ENCODE data around the gene NPBWR2.

Gene NPBWR2

GRCh38 chr20:64152906-64153305 is 45.5 kb upstream of the NPBWR2 start:
- TF ChIP-seq EZH2 (IDR thresholded peaks at IDR 0.05; ENCODE audit: borderline replicate concordance, low read length) (no peak), CTCF (IDR thresholded peaks at IDR 0.05; ENCODE audit: low read length) (no peak)
- no peaks in the 10 kb centered on the region for H3K36me3 ChIP-seq (ENCODE audit: insufficient read depth, low read length)

GRCh38 chr20:64151633-64152530 is 44.5 kb upstream of the NPBWR2 start:
- Histone ChIP-seq H3K9me3 (ENCODE audit: low read length) (no peaks in the 10 kb centered on the region), H3K4me1 (ENCODE audit: insufficient read depth, low read length, severe bottlenecking) (no peaks in the 10 kb centered on the region), H3K27me3 (ENCODE audit: insufficient read depth, low read length) (peaks cover 4% of the 10 kb centered on the region; the same call in 1 of the 2 replicates), H2AFZ (ENCODE audit: low read length) (no peak overlapping the region), H3K9ac (ENCODE audit: low read length) (no peak overlapping the region), H3K4me3 (ENCODE audit: low read depth, low read length, poor library complexity, severe bottlenecking) (no peak overlapping the region), H3K9me2 (ENCODE audit: low read depth, low read length) (no peaks in the 10 kb centered on the region), H3K27ac (ENCODE audit: low read depth, low read length, poor library complexity, severe bottlenecking) (no peak overlapping the region), H3K36me3 (ENCODE audit: insufficient read depth, low read length) (no peaks in the 10 kb centered on the region), H3F3A (ENCODE audit: insufficient read depth, low read length) (no peaks in the 10 kb centered on the region), H4K20me1 (ENCODE audit: insufficient read depth, low read length) (no peaks in the 10 kb centered on the region), H3K79me2 (ENCODE audit: insufficient read depth, low read length) (no peaks in the 10 kb centered on the region), H3K4me2 (ENCODE audit: low read length) (no peak overlapping the region)
- TF ChIP-seq CTCF (IDR thresholded peaks at IDR 0.05; ENCODE audit: low read length) (no peak), EZH2 (IDR thresholded peaks at IDR 0.05; ENCODE audit: borderline replicate concordance, low read length) (no peak)

More at GRCh38 chr20:64152906-64153305, 45.5 kb upstream of the NPBWR2 start:
- no peak overlapping the region for H3K4me3 ChIP-seq (ENCODE audit: low read depth, low read length, poor library complexity, severe bottlenecking)
- no peak overlapping the region for H3K9ac ChIP-seq (ENCODE audit: low read length)
- H3K9me2 ChIP-seq (ENCODE audit: low read depth, low read length), result no peaks in the 10 kb centered on the region
- H3K27ac ChIP-seq (ENCODE audit: low read depth, low read length, poor library complexity, severe bottlenecking), result no peak overlapping the region
- H3K79me2 ChIP-seq (ENCODE audit: insufficient read depth, low read length), result no peaks in the 10 kb centered on the region
- peaks cover 4% of the 10 kb centered on the region; the same call in 1 of the 2 replicates for H3K27me3 ChIP-seq (ENCODE audit: insufficient read depth, low read length)
- H3K9me3 ChIP-seq (ENCODE audit: low read length), result no peaks in the 10 kb centered on the region
- H3F3A ChIP-seq (ENCODE audit: insufficient read depth, low read length), result no peaks in the 10 kb centered on the region
- no peak overlapping the region for H2AFZ ChIP-seq (ENCODE audit: low read length)
- H3K4me1 ChIP-seq (ENCODE audit: insufficient read depth, low read length, severe bottlenecking), result no peaks in the 10 kb centered on the region
- no peak overlapping the region for H3K4me2 ChIP-seq (ENCODE audit: low read length)
- no peaks in the 10 kb centered on the region for H4K20me1 ChIP-seq (ENCODE audit: insufficient read depth, low read length)

GRCh38 chr20:64150756-64151632 is 43.6 kb upstream of the NPBWR2 start:
- H3K36me3 ChIP-seq (ENCODE audit: insufficient read depth, low read length), result no peaks in the 10 kb centered on the region
- H3K27ac ChIP-seq (ENCODE audit: low read depth, low read length, poor library complexity, severe bottlenecking), result no peak overlapping the region
- TF ChIP-seq CTCF (IDR thresholded peaks at IDR 0.05; ENCODE audit: low read length), result no peak
- no peak for TF ChIP-seq EZH2 (IDR thresholded peaks at IDR 0.05; ENCODE audit: borderline replicate concordance, low read length)
- H3F3A ChIP-seq (ENCODE audit: insufficient read depth, low read length), result no peaks in the 10 kb centered on the region
- no peak overlapping the region for H3K4me3 ChIP-seq (ENCODE audit: low read depth, low read length, poor library complexity, severe bottlenecking)
- no peaks in the 10 kb centered on the region for H3K9me2 ChIP-seq (ENCODE audit: low read depth, low read length)
- H2AFZ ChIP-seq (ENCODE audit: low read length), result no peak overlapping the region
- no peaks in the 10 kb centered on the region for H3K79me2 ChIP-seq (ENCODE audit: insufficient read depth, low read length)
- no peak overlapping the region for H3K9ac ChIP-seq (ENCODE audit: low read length)
- H3K9me3 ChIP-seq (ENCODE audit: low read length), result 0 out of 2 replicates have a peak, but pooled peaks cover under 1% of the 10 kb centered on the region
- no peak overlapping the region for H3K4me2 ChIP-seq (ENCODE audit: low read length)
- no peaks in the 10 kb centered on the region for H3K4me1 ChIP-seq (ENCODE audit: insufficient read depth, low read length, severe bottlenecking)
- H3K27me3 ChIP-seq (ENCODE audit: insufficient read depth, low read length), result peaks cover 4% of the 10 kb centered on the region; the same call in 1 of the 2 replicates
- H4K20me1 ChIP-seq (ENCODE audit: insufficient read depth, low read length), result no peaks in the 10 kb centered on the region
